Calu3 (cell line): ENCODE measurements around the gene DIAPH2. TPM values are rescaled to one million over a fixed set of nuclear protein-coding genes. Genes with fewer than 3 reads are reported as not detected.

Experiments
- BruUV-seq: library from RNA; stranded (reverse); fragments of 400-500 nt; replicated peaks from 2 replicates; lab custom pipeline; 2021; lab: Mats Ljungman, UMichigan
- CTCF ChIA-PET: fragments of 300-600 bp; sonication (Branson Sonifier 250); formaldehyde crosslinking; loops from one replicate; lab custom pipeline; 2022; ENCODE audit warnings: antibody characterized with exemption; lab: Charles Lee
- DNase-seq: peaks from one replicate; pipeline ENCODE4 v3.0.0; 2022
- H3K27ac Mint-ChIP-seq: one replicate; pipeline ENCODE4 v1.8.0; 2022; ENCODE audit warnings: mixed read lengths; ENCODE audit not compliant: unreplicated experiment
- H3K27me3 Mint-ChIP-seq: one replicate; pipeline ENCODE4 v1.8.0; 2022; ENCODE audit warnings: mixed read lengths; ENCODE audit not compliant: unreplicated experiment
- H3K36me3 Mint-ChIP-seq: one replicate; pipeline ENCODE4 v1.8.0; 2022; ENCODE audit warnings: mild to moderate bottlenecking, moderate library complexity, mixed read lengths; ENCODE audit not compliant: insufficient read depth, unreplicated experiment
- H3K4me1 Mint-ChIP-seq: one replicate; pipeline ENCODE4 v1.8.0; 2022; ENCODE audit warnings: mild to moderate bottlenecking, low read depth, mixed read lengths; ENCODE audit not compliant: unreplicated experiment
- H3K4me3 Mint-ChIP-seq: one replicate; pipeline ENCODE4 v1.8.0; 2022; ENCODE audit warnings: mild to moderate bottlenecking, low read depth, moderate library complexity, mixed read lengths; ENCODE audit not compliant: unreplicated experiment
- H3K9me3 Mint-ChIP-seq: one replicate; pipeline ENCODE4 v1.8.0; 2022; ENCODE audit warnings: low read depth, mixed read lengths; ENCODE audit not compliant: unreplicated experiment
- intact Hi-C: fragments of 100-400 bp; cut with micrococcal nuclease; formaldehyde crosslinking; loops from one replicate; pipeline ENCODE4 v1.10.0; 2022; ENCODE audit not compliant: unreplicated experiment
- total RNA-seq: library from RNA; stranded (reverse); gene quantifications from 2 replicates; pipeline ENCODE4 v1.2.3, GENCODE V29; 2022
- TF ChIP-seq, protein P1 (sequence below): fragments of 200-600 bp; IDR thresholded peaks from one replicate; pipeline ENCODE4 v1.8.0; 2022; ENCODE audit warnings: antibody characterized with exemption; ENCODE audit not compliant: unreplicated experiment

Gene DIAPH2
- total RNA-seq, 1 experiment from 2014 or later: 24.2 TPM

- CTCF ChIA-PET: interaction anchor here (0.9 kb wide), 1 partner anchor 74 kb away, joined by 4 read pairs; no protein-coding TSS in a partner anchor
- peaks cover 24% of the 10 kb centered on the region for H3K36me3 Mint-ChIP-seq
- BruUV-seq: TSS peak; percentile 57
These were observed 674 bp upstream of the DIAPH2 start for GRCh38 chrX:96683997-96684338.

DNA sequence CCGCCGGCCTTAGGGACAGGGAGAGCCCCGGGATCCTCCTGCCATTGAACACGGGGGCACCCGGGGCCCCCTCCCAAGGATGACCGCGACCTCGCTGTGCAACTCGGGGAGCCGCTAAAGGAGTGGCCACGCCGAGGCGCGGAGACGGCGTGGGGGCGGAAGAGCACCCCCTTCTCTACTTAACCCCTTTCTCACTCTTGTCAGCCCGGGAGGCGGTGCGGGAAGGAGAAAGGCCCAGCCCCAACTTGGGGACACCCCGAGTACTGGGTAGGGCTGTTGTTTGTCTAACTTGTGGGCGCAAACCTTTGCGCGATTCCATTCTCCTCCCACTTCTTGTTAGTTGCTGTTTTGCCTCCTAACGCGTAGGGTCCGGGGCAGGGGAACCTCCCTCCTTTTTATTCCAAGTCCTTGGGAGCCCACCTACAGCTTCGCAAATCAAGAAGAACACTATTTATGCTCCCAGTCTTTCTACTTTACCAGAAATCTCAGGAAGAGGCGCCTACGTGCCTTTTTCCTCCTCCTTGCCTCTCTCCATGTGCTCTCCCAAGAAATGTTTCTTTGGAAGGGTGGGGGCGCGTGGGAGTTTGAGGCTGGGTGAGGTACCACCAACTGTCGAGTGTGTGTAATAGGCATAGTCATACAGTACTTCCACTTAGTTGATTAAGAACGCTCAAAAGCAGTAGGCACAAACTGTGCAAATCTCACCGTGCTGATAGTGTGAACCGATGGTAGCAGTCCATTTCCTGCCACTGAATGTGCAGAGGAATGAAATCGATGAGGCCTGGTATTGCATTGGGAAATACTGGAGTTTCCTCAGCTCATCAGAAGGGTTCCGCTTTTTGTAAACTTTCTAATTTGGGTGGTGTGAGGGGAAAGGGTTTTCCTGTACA lies 813 bp downstream of the DIAPH2 start:
- peak; percentile 24 for DNase-seq
- CTCF ChIA-PET: no interaction called here
- BruUV-seq: TSS peak; percentile 87

More at GRCh38 chrX:96683997-96684338, 674 bp upstream of the DIAPH2 start:
- no peak for DNase-seq
- peak overlapping the region; percentile 100 for H3K4me3 Mint-ChIP-seq
- TF ChIP-seq, protein P1, sequence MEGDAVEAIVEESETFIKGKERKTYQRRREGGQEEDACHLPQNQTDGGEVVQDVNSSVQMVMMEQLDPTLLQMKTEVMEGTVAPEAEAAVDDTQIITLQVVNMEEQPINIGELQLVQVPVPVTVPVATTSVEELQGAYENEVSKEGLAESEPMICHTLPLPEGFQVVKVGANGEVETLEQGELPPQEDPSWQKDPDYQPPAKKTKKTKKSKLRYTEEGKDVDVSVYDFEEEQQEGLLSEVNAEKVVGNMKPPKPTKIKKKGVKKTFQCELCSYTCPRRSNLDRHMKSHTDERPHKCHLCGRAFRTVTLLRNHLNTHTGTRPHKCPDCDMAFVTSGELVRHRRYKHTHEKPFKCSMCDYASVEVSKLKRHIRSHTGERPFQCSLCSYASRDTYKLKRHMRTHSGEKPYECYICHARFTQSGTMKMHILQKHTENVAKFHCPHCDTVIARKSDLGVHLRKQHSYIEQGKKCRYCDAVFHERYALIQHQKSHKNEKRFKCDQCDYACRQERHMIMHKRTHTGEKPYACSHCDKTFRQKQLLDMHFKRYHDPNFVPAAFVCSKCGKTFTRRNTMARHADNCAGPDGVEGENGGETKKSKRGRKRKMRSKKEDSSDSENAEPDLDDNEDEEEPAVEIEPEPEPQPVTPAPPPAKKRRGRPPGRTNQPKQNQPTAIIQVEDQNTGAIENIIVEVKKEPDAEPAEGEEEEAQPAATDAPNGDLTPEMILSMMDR: no peak
- peak overlapping the region; percentile 93 for H3K27ac Mint-ChIP-seq
- H3K9me3 Mint-ChIP-seq: no peaks in the 10 kb centered on the region
- no peaks in the 10 kb centered on the region for H3K27me3 Mint-ChIP-seq
- H3K4me1 Mint-ChIP-seq: peaks cover 5% of the 10 kb centered on the region
- intact Hi-C loops: loop anchor here (10.0 kb wide), 1 partner anchor 279 kb away; no protein-coding TSS in a partner anchor

DNA sequence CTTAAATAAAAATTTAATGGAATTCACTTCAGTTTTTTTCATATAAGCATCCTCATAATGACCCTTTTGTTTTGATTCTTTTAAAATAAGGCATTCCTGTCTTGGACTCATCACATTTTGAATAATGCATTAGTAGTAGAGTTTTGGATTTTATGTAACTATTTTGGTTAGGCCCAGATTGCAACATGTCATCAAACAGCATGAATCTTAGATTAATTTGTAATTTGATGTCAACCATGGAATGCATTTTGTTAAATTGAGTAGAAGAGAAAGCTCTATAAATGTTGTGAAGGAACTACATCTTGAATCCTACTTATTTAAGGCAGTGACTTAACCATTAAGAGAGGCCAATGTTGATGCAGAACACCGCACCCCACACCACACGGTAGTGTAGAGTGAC lies 3.1 kb downstream of the DIAPH2 start:
- intact Hi-C loops: loop anchor here (5.0 to 10.0 kb wide), 4 partner anchors 65 to 315 kb away; no protein-coding TSS in a partner anchor
- CTCF ChIA-PET: no interaction called here
- H3K4me1 Mint-ChIP-seq: peaks cover 19% of the 10 kb centered on the region
- no peak overlapping the region for H3K4me3 Mint-ChIP-seq
- peaks cover 24% of the 10 kb centered on the region for H3K36me3 Mint-ChIP-seq
- TF ChIP-seq, protein P1: no peak
- no peaks in the 10 kb centered on the region for H3K27me3 Mint-ChIP-seq
- H3K27ac Mint-ChIP-seq: no peak overlapping the region
- DNase-seq: no peak
- no TSS peak for BruUV-seq
- no peaks in the 10 kb centered on the region for H3K9me3 Mint-ChIP-seq

More for the DNA sequence above, 813 bp downstream of the DIAPH2 start:
- Mint-ChIP-seq H3K4me3 (peak overlapping the region; percentile 100), H3K9me3 (no peaks in the 10 kb centered on the region), H3K27me3 (no peaks in the 10 kb centered on the region), H3K27ac (peak overlapping the region; percentile 93), H3K36me3 (peaks cover 24% of the 10 kb centered on the region), H3K4me1 (peaks cover 19% of the 10 kb centered on the region)
- TF ChIP-seq, protein P1: no peak
- intact Hi-C loops: loop anchor here (5.0 to 10.0 kb wide), 4 partner anchors 67 to 313 kb away; no protein-coding TSS in a partner anchor

- no TSS peak for BruUV-seq
- Mint-ChIP-seq H3K9me3 (no peaks in the 10 kb centered on the region), H3K27me3 (no peaks in the 10 kb centered on the region), H3K27ac (no peak overlapping the region), H3K4me1 (peaks cover 19% of the 10 kb centered on the region), H3K36me3 (peaks cover 24% of the 10 kb centered on the region), H3K4me3 (no peak overlapping the region)
- no peak for DNase-seq
- TF ChIP-seq, protein P1: no peak
- CTCF ChIA-PET: interaction anchor here (0.6 kb wide), 1 partner anchor 66 kb away, joined by 3 read pairs; no protein-coding TSS in a partner anchor
- intact Hi-C loops: loop anchor here (5.0 to 10.0 kb wide), 4 partner anchors 64 to 316 kb away; no protein-coding TSS in a partner anchor
These were observed 4.1 kb downstream of the DIAPH2 start for GRCh38 chrX:96688789-96689188.
